Cerebellar nuclear complex (tissue), 1 donor: Measurements from ENCODE around the gene PTPN7.
"Not testable (repeated sequence)": the region's sequence is repeated elsewhere in the genome, so short reads cannot be mapped to it uniquely, and the experiment has no call there.

Experiments
- DNase-seq, 2 experiments: peaks; one replicate each; lab custom pipeline; 2025; lab: John Stamatoyannopoulos, UW

Gene PTPN7

DNA sequence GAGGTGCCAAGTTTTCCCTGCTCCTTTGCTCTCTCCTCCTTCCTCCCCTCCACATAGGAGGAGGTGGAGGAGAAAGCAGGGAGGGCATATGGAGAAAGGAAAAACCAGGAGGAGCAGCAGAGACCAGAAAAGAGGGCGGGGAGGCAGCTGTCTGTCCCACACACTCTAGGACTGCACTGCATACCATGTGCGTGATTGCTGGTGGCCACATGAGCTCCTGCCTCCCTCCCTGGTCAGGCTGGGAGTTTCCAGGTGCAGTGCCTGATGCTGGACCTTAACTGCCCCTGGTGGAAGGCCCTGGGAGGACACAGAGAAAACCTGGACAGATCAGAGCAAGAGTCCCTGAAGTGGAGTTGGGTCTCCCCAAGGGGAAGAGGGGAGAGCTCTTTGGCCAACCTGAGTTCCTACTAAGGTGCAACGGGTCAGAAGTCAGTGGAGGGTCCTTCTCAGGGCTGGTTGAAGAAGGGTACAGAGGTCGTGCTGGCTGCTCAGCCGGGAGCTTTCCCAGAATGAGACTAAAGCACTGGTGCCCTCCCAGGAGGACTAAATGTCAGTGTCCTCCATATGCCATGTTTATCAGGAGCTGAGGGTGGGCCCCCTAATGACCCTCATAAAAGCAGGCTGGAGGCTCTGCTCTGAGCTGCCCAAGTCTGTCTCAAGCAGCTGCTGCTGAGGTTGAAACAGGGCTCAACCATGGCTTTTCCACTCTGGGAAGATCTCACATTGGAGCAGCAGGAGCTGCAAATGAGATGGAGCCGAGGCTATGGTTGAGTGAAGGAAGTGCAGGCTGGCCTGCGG, 29.7 kb upstream of the PTPN7 start:
- no peak for DNase-seq

DNA sequence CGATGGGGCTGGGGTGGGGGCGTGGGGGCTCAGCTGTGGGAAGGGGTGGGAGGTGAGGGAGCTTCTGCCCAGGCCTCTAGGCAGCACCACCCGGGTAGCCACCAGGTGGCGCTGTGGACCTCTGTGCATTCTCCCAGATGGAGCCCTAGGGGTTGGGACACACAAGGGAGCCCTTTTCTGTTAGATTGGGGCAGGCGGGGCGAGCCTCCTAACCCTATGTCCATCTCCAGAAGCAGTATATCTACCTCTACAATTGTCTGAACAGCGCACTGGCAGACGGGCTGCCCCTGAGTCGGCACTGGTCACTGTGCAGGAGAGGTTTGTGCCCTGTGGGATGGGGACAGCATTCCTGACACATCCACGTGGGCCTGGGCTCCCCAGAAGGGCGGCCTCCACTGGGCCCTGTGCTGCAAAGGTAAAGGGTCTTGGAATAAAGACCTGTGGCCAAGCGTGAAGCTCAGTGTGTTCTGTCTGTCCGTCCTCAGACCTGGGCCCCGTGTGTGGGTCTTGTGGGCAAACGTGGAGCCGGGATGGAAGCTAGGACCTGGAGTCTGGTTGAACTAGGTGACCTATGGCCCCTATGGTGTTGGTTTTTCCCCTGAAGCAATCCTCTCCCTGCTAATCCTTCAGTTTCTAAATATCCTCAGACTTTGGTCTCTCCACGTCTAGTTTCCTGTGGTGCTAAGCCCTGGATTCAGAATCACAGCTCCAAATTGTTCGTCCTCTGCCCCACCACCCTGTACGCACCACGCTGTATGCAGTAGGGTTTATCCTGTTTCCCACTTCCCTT, 28.8 kb upstream of the PTPN7 start:
- no peak for DNase-seq

- DNase-seq, result no peak
These were observed 27.4 kb upstream of the PTPN7 start for GRCh38 chr1:202187697-202188407.

DNA sequence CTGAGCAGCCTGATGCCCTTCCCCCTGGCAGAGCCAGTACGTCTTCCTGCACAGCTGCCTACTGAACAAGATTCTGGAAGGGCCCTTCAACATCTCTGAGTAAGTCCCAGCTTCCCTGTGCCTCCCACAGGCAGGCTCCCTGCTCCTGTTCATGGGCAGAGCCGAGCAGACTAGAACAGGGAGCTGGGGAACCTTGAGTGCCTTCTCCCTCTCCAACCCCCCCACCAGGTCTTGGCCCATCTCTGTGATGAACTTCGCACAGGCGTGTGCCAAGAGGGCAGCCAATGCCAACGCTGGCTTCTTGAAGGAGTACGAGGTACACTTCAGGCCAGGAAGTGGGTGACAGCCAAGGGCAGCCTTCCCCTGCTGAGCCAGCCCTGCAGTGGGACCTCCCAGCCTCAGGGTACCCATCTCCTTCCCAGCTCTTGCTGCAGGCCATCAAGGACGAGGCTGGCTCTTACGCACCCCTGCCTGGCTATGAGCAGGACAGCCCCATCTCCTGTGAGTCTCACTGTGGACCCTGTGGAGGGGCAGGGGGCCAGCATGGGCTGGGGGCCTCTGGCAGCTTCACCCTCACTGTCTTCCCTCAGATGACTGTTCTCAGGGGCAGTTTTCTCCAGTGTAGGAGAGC, 26.8 kb upstream of the PTPN7 start:
- DNase-seq, result no peak

DNA sequence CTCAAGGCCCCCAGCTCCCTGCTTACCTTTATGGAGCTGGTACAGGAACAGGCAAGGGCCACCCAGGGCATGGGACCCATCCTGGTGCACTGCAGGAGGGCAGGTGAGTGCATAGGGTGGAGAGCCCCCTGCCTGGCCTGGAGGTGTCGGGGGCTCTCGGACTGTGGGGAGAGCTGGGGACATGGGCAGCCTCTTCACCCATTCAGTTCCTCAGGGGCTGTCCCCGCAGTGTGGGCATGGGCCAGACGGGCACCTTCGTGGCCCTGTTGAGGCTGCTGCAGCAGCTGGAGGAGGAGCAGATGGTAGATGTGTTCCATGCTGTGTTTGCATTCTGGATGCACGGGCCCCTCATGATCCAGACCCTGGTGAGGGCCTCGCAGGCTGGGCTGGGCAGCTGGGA, 25.9 kb upstream of the PTPN7 start:
- DNase-seq, result no peak

DNA sequence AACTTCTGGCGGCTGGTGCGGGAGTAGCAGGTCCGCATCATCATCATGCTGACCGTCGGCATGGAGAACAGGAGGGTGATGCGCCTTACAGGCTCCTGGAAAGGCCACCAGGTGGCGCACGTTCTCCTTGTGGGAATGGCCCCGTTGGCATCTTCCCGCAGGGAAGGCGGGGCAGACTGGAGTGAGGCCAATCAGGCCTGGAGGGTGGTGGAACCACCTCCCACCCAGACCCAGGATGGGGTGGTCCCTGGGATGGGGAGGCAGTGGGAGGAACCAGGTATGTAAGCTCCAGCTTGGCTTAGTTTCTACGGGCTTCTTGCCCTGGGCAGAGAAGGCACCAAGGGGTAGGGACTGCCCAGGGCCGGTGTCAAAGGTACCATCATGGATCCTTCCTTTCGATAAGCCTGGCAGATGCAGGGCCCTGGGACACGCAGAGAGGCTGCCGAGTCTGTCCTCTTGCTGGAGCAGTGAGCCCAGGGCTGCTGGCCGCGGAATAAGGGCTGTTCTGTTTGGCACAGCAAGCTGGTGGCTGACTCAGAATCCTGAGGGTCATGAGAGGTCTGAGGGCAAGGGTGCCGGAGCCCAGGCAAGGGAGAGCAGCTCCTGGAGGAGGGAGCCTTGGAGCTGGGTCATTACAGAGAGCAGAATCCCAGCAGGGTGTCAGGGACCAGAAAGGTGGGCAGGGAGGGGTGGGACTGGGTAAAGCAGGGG, 24.5 kb upstream of the PTPN7 start:
- DNase-seq, result peak in 1 of 2 experiments; percentile 66

- DNase-seq, result no peak
These were observed 21.9 kb upstream of the PTPN7 start for GRCh38 chr1:202182040-202182877.

- no peak for DNase-seq
These were observed 21.2 kb upstream of the PTPN7 start for GRCh38 chr1:202181586-202181985.

DNA sequence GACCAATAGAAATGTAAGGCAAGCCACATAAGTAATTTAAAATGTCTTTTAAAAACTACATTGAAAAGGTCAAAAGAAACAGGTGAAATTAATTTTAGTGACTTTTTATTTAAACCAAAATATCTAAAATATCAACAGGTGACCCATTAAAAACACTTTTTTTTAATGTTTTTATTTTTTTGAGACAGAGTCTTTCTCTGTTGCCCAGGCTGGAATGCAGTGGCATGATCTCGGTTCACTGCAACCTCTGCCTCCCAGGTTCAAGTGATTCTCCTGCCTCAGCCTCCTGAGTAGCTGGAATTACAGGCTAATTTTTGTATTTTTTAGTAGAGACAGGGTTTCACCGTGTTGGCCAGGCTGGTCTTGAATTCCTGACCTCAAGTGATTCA, 20.3 kb upstream of the PTPN7 start:
- DNase-seq, result not testable (repeated sequence)

- DNase-seq, result no peak
These were observed 19.7 kb upstream of the PTPN7 start for GRCh38 chr1:202179828-202180750.

DNA sequence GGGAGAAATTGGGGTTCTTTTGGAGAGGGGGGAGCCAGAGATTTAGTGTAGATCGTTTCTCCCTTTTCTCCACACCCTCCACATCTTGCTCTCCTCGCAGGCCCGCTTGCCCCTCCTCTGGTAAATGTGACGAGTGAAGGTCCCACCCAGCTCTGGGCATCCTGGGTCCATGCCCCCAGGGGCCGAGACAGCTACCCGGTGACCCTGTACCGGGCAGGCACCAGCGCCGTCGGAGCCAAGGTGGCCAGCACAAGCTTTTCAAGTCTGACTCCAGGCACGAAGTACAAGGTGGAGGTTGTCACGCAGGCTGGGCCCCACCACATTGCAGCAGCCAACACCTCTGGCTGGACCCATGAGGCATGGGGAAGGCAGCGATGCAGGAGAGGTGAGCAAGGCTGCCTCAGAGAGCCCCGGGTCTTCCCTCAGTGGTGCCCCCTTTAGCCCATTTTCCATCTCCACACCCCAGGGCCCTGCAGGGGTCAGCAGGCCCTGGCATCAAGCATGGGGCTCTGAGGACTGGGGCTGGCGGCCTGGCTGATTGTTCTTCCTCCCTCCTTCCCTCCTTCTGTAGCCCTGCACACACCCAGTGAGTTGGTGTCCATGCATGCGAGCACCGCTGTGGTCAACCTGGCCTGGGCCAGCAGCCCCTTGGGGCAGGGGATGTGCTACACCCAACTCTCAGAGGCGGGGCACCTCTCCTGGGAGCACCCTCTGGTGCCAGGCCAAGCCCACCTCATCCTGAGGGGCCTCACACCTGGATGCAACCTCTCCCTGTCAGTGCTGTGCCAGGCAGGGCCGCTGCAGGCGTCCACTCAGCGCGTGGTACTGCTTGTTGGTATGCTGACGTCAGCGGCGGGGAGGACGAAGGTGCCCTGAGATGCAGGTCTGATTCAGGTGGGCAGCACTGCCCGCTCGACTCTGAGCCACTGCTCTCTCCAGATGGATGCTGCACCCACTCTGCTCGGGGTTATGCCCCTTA, 16.8 kb upstream of the PTPN7 start:
- DNase-seq, result no peak

- no peak for DNase-seq
These were observed 13.6 kb upstream of the PTPN7 start for GRCh38 chr1:202173993-202174392.

- no peak for DNase-seq
These were observed 11.6 kb upstream of the PTPN7 start for GRCh38 chr1:202172015-202172355.

DNA sequence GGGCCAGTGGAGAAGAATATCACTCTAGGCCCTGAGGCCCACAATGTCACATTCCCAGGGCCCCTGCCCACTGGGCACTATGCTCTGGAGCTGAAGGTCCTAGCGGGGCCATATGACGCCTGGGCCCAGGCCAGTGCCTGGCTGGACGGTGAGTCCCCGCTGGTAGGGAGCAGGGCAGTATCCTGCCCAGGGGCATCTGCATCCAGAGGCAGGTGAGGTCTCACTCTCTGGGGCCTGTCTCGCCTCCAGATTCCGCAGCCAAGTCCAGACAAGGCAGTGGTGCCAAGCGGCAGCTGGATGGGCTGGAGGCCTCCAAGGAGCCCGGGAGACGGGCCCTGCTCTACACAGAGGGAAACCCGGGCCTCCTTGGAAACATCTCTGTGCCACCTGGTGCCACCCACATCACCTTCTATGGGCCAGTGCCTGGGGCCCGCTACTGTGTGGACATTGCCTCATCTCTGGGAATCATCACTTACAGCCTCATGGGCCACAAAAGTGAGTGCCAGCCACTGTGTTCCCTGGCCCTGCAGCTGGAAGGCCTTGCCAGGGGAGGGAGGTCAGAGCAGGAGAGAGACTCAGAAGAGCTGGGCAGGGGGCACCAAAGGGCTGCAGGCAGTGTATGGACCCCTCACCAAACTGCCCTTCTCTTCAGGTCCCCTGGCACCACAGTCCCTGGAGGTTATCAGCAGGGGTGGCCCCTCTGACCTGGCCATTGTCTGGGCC, 11.1 kb upstream of the PTPN7 start:
- no peak for DNase-seq

- no peak for DNase-seq
These were observed 10.3 kb upstream of the PTPN7 start for GRCh38 chr1:202170726-202171125.

DNA sequence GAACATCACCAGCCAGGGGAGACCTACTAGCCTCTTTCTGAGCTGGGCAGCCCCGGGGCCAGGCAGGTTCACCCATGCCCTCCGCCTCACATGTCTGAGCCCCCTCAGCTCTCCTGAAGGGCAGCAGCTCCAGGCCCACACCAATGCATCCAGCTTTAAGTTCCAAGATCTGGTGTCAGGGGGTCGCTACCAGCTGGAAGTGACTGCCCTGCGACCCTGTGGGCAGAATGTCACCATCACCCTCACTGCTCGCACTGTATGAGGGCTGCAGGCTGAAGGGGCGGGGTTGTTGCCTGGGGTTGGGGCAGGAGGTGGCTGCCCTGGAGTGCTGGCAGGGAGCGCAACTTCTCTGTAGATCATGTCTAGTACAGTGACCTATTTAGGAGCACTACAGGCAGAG, 8.5 kb upstream of the PTPN7 start:
- DNase-seq, result no peak

DNA sequence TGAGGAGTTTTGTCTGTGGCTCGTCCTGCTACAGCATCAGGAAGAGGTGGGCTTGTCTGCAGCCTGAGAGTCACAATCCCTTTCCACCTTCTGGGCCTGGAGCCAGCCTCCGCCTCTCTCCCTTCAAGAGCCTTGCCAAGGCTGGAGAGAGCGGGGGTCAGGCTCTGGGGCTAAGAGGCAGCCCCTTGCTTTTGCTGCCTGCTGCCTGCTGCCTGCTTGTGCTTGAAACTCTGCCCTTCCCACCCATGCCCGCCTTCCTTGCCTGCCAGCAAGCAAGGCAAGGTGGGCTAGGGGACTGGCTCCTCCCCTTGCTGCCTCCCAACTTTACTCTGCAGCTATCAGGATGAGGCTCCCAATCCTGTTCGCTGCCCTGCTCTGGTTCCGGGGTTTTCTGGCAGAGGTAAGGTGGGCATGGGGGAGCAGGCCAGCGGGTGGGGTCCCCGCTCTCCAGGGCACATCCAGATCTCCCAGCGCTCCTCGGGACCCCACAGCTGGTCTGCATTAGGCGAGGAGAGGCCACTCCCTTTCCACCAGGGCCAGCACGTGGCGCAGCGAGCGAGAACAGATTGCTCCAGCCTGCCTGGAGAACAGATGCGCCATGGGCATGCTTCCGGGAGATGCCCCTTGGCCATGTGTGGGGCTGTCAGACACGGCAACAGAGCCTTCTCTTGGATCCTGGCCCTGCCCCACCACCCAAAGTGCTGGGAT, 7.5 kb upstream of the PTPN7 start:
- DNase-seq, result no peak
